Neural cell (in vitro differentiated cells): ENCODE measurements around the gene TMEM266.

Experiments
- EZH2 ChIP-seq: fragments of 200-600, 300-800 bp; shearing (Covaris generic), sonication (generic); IDR thresholded peaks from 2 replicates; pipeline ENCODE4 v1.6.1; 2014; ENCODE audit warnings: antibody characterized with exemption, low read length, borderline replicate concordance, mild to moderate bottlenecking; ENCODE audit not compliant: insufficient read depth, poor library complexity, severe bottlenecking
- POLR2AphosphoS5 ChIP-seq: IDR thresholded peaks from 2 replicates; pipeline ENCODE4 v1.6.1; 2012
- RAD21 ChIP-seq: fragments of 450-650 bp; conservative IDR thresholded peaks from 2 replicates; pipeline ENCODE4 v1.6.1; 2014; ENCODE audit warnings: antibody characterized with exemption, mild to moderate bottlenecking, moderate library complexity
- REST ChIP-seq: IDR thresholded peaks from 2 replicates; pipeline ENCODE4 v1.6.1; 2012; ENCODE audit warnings: borderline replicate concordance
- TF ChIP-seq, protein P1 (sequence below): fragments of 450-650 bp; IDR thresholded peaks from 2 replicates; pipeline ENCODE4 v1.5.1; 2014; ENCODE audit warnings: antibody characterized with exemption, mild to moderate bottlenecking, moderate library complexity; ENCODE audit not compliant: poor library complexity, severe bottlenecking

DNA sequence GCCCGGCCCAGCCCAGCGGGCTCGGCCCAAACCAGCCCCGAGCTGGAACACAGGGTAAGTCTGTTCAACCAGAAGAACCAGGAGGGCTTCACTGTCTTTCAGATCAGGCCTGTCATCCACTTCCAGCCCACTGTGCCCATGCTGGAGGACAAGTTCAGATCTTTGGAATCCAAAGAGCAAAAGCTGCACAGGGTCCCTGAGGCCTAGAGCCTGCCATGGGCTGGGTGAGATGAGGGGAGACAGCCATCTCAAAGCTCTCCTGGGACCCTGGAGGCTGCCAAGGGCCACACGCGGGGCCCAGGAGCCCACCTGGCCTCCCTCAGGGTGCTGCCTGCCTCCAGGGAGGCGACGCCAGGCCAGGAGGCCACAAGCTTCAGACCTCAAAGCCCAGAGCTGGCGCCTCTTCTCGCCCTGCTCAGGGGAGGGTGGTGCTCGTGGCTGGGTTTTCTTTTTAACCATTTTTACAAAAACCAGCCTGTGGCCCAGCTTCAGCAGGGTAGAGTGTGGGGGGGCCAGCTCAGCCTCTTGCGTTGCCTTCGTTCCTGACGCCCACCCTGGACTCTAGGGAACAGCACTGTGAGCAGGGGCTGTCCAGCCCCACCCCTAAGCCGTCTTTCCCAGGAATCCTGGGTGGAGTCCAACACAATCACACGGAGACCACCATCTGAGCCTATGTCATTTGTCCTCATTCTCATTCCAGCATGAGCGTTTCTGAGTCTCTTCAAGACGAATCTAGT lies 144.5 kb downstream of the TMEM266 start:
- TF ChIP-seq, protein P1, sequence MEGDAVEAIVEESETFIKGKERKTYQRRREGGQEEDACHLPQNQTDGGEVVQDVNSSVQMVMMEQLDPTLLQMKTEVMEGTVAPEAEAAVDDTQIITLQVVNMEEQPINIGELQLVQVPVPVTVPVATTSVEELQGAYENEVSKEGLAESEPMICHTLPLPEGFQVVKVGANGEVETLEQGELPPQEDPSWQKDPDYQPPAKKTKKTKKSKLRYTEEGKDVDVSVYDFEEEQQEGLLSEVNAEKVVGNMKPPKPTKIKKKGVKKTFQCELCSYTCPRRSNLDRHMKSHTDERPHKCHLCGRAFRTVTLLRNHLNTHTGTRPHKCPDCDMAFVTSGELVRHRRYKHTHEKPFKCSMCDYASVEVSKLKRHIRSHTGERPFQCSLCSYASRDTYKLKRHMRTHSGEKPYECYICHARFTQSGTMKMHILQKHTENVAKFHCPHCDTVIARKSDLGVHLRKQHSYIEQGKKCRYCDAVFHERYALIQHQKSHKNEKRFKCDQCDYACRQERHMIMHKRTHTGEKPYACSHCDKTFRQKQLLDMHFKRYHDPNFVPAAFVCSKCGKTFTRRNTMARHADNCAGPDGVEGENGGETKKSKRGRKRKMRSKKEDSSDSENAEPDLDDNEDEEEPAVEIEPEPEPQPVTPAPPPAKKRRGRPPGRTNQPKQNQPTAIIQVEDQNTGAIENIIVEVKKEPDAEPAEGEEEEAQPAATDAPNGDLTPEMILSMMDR, result no peak
- no peak for TF ChIP-seq REST
- TF ChIP-seq RAD21, result no peak
- no peak for TF ChIP-seq EZH2
- TF ChIP-seq POLR2AphosphoS5, result no peak
